Calu3 (cell line): ENCODE results near the gene LIMS2. TPM values are rescaled to one million over a fixed set of nuclear protein-coding genes. Genes with fewer than 3 reads are reported as not detected.

Experiments
- BruUV-seq: library from RNA; stranded (reverse); fragments of 400-500 nt; replicated peaks from 2 replicates; lab custom pipeline; 2021; lab: Mats Ljungman, UMichigan
- CTCF ChIA-PET: fragments of 300-600 bp; sonication (Branson Sonifier 250); formaldehyde crosslinking; loops from one replicate; lab custom pipeline; 2022; ENCODE audit warnings: antibody characterized with exemption; lab: Charles Lee
- DNase-seq: peaks from one replicate; pipeline ENCODE4 v3.0.0; 2022
- H3K27ac Mint-ChIP-seq: one replicate; pipeline ENCODE4 v1.8.0; 2022; ENCODE audit warnings: mixed read lengths; ENCODE audit not compliant: unreplicated experiment
- H3K27me3 Mint-ChIP-seq: one replicate; pipeline ENCODE4 v1.8.0; 2022; ENCODE audit warnings: mixed read lengths; ENCODE audit not compliant: unreplicated experiment
- H3K36me3 Mint-ChIP-seq: one replicate; pipeline ENCODE4 v1.8.0; 2022; ENCODE audit warnings: mild to moderate bottlenecking, moderate library complexity, mixed read lengths; ENCODE audit not compliant: insufficient read depth, unreplicated experiment
- H3K4me1 Mint-ChIP-seq: one replicate; pipeline ENCODE4 v1.8.0; 2022; ENCODE audit warnings: mild to moderate bottlenecking, low read depth, mixed read lengths; ENCODE audit not compliant: unreplicated experiment
- H3K4me3 Mint-ChIP-seq: one replicate; pipeline ENCODE4 v1.8.0; 2022; ENCODE audit warnings: mild to moderate bottlenecking, low read depth, moderate library complexity, mixed read lengths; ENCODE audit not compliant: unreplicated experiment
- H3K9me3 Mint-ChIP-seq: one replicate; pipeline ENCODE4 v1.8.0; 2022; ENCODE audit warnings: low read depth, mixed read lengths; ENCODE audit not compliant: unreplicated experiment
- intact Hi-C: fragments of 100-400 bp; cut with micrococcal nuclease; formaldehyde crosslinking; loops from one replicate; pipeline ENCODE4 v1.10.0; 2022; ENCODE audit not compliant: unreplicated experiment
- total RNA-seq: library from RNA; stranded (reverse); gene quantifications from 2 replicates; pipeline ENCODE4 v1.2.3, GENCODE V29; 2022
- TF ChIP-seq, protein P1 (sequence below): fragments of 200-600 bp; IDR thresholded peaks from one replicate; pipeline ENCODE4 v1.8.0; 2022; ENCODE audit warnings: antibody characterized with exemption; ENCODE audit not compliant: unreplicated experiment

LIMS2 gene
- total RNA-seq, 1 experiment from 2014 or later = 0.31 TPM

DNA sequence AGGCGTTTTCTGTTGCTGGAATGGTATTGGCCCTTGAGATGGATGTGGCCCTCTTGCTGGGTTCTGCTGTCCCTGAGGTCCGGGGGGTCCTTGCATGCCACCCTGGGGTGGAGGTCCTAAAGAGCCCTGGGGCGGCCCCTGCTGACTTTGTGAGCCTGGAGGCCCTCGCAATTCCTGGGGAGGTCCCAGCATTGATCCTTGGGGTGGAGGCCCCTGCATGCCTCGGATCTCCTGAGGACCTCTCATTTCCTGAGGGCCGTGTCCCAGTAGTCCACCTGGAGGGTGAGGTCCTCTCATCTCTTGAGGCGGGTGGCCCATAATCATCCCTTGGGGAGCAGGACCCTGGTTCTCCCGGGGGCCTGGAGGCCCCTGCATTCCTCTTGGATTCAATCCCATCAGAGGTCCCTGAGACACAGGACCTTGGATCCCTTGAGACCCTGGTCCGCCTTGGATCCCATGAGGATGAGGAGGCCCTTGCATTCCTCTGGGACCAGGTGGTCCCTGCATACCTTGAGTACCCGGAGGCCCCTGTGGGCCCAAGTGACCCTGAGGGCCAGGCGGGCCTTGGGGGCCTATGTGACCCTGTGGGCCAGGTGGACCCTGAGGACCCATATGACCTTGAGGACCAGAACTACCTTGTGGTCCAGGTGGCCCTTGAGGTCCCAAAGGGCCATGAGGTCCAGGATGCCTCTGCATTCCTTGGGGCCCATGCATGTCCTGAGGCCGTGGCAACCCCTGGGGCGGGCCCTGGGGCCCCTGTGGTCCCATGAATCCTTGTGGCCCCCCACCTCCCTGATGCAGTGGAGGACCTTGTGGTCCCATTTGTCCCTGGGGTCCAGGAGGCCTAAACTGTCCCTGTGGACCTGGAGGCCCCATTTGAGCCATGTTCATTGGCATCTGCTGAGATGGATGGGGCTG, 44.2 kb upstream of the LIMS2 start:
- CTCF ChIA-PET = no interaction called here
- peaks cover 51% of the 10 kb centered on the region for H3K36me3 Mint-ChIP-seq
- no peaks in the 10 kb centered on the region for H3K9me3 Mint-ChIP-seq
- BruUV-seq = no TSS peak
- TF ChIP-seq, protein P1, sequence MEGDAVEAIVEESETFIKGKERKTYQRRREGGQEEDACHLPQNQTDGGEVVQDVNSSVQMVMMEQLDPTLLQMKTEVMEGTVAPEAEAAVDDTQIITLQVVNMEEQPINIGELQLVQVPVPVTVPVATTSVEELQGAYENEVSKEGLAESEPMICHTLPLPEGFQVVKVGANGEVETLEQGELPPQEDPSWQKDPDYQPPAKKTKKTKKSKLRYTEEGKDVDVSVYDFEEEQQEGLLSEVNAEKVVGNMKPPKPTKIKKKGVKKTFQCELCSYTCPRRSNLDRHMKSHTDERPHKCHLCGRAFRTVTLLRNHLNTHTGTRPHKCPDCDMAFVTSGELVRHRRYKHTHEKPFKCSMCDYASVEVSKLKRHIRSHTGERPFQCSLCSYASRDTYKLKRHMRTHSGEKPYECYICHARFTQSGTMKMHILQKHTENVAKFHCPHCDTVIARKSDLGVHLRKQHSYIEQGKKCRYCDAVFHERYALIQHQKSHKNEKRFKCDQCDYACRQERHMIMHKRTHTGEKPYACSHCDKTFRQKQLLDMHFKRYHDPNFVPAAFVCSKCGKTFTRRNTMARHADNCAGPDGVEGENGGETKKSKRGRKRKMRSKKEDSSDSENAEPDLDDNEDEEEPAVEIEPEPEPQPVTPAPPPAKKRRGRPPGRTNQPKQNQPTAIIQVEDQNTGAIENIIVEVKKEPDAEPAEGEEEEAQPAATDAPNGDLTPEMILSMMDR = no peak
- no peaks in the 10 kb centered on the region for H3K27me3 Mint-ChIP-seq
- intact Hi-C loops = no loop called here
- H3K4me3 Mint-ChIP-seq = no peak overlapping the region
- DNase-seq = no peak
- peaks cover 14% of the 10 kb centered on the region for H3K4me1 Mint-ChIP-seq
- H3K27ac Mint-ChIP-seq = no peak overlapping the region

DNA sequence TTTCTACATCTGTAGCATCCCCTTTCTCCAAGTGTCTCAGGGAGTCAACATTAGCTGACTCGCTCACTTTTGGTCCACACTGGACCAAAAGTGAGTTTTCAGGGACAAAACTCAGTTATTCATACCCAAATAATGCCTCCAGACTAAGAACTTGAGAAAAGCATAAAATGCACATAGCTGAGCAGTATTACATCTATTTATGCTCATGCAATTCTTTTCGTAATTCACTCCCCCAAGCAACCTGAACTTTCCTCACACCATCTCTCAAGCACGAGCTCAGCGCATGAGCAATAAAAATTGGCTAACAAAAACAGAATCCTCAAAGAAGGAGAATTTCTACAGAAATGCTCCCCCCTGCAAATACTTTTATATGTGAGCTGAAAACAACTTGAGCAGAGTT, 42.9 kb upstream of the LIMS2 start:
- TF ChIP-seq, protein P1 = no peak
- BruUV-seq = no TSS peak
- H3K27me3 Mint-ChIP-seq = no peaks in the 10 kb centered on the region
- no peak overlapping the region for H3K4me3 Mint-ChIP-seq
- DNase-seq = no peak
- no peaks in the 10 kb centered on the region for H3K9me3 Mint-ChIP-seq
- peaks cover 14% of the 10 kb centered on the region for H3K4me1 Mint-ChIP-seq
- CTCF ChIA-PET = no interaction called here
- peaks cover 50% of the 10 kb centered on the region for H3K36me3 Mint-ChIP-seq
- intact Hi-C loops = no loop called here
- no peak overlapping the region for H3K27ac Mint-ChIP-seq

DNA sequence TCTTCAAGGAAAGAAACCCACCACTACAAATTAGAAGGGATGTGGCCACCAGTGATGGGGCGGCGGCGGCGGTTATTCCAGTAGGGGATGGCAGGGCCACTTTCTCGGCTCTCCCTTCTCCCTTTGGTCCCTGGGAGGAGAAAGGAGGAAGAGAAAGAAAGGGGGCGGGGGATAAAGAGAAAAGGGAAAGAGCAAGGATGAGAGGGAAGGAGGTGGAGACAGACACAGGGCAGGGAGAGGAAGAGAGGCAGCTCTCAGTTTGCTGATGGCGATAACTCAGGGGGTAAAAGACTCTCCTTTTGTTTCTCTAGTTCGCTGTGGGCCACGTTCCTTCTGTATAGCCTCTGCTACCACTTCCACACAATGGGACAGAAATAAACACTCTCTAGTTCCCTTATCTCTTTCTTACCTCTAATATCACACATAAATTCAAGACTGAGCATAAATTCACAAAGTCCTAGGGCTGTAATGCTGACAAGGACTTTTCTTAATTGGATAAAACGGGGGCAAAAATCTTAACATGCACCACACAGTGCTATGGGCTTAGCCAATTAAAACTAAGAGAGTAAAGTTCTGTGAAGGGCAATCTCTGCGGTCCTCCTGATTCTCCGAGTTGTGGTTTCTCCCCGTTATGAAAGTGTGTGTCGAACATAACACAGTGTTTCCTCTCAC, 40.6 kb upstream of the LIMS2 start:
- no TSS peak for BruUV-seq
- intact Hi-C loops = no loop called here
- TF ChIP-seq, protein P1 = no peak
- H3K36me3 Mint-ChIP-seq = peaks cover 39% of the 10 kb centered on the region
- DNase-seq = no peak
- CTCF ChIA-PET = no interaction called here
- peak overlapping the region; percentile 78 for H3K27ac Mint-ChIP-seq
- H3K4me3 Mint-ChIP-seq = no peak overlapping the region
- no peaks in the 10 kb centered on the region for H3K9me3 Mint-ChIP-seq
- no peaks in the 10 kb centered on the region for H3K27me3 Mint-ChIP-seq
- H3K4me1 Mint-ChIP-seq = peaks cover 7% of the 10 kb centered on the region

DNA sequence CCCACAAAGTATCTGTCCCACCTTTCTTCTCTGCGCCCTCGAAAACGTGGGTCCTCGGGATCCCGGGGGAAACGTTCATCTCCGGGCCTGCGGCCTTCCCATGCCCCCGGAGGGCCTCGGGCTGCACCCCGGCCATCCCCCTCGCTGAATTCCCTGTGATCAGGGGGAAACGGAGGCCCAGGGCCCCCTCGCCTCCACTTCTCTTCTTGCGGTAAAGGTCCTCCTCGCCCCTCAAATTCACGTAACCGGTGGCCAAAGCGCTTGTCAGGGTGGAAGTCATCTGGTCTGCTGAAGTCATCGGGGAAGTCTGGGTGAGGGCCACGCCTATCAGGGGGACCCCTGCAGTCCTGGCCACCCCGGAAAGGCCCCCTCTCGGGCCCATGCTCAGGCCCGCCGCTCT, 38.2 kb upstream of the LIMS2 start:
- Mint-ChIP-seq H3K27me3 (no peaks in the 10 kb centered on the region), H3K4me1 (peaks cover 7% of the 10 kb centered on the region), H3K9me3 (no peaks in the 10 kb centered on the region), H3K36me3 (peaks cover 34% of the 10 kb centered on the region), H3K27ac (no peak overlapping the region), H3K4me3 (no peak overlapping the region)
- CTCF ChIA-PET = no interaction called here
- TF ChIP-seq, protein P1 = no peak
- DNase-seq = no peak
- no TSS peak for BruUV-seq
- intact Hi-C loops = no loop called here
